Activated CD4-positive, CD25-positive, alpha-beta regulatory T cell treated with anti-CD3 and anti-CD28 coated beads, Interleukin-2, amount 50 U/mL, for 16 hours (primary cell): Measurements from ENCODE around the gene CMTM7.
"Not testable (repeated sequence)": the region's sequence is repeated elsewhere in the genome, so short reads cannot be mapped to it uniquely, and the experiment has no call there.

Experiments used
- DNase-seq: peaks from one replicate; pipeline ENCODE4 v3.0.0-alpha.2; 2020; ENCODE audit warnings: low read depth, low spot score

The CMTM7 gene

GRCh38 chr3:32459450-32459849, 67.8 kb downstream of the CMTM7 start:
- no peak for DNase-seq

GRCh38 chr3:32460031-32460749, 68.5 kb downstream of the CMTM7 start:
- DNase-seq, result peak; percentile 54

DNA sequence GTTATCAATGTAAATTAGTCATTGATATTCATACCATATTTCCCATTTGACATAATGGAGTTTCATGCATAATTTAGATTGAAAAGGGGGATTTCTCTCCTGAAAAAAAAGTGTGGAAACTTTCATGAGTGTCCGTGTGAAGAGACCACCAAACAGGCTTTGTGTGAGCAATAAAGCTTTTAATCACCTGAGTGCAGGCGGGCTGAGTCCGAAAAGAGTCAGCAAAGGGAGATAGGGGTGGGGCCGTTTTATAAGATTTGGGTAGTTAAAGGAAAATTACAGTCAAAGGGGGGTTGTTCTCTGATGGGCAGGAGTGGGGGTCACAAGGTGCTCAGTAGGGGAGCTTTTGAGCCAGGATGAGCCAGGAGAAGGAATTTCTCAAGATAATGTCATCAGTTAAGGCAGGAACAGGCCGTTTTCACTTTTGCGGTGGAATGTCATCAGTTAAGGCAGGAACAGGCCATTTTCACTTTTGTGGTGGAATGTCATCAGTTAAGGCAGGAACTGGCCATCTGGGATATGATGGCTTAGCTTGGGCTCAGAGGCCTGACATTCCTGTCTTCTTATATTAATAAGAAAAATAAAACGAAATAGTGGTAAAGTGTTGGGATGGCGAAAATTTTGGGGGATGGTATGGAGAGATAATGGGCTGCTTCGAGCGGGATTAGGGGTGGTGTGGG, 69.3 kb downstream of the CMTM7 start:
- DNase-seq, result not testable (repeated sequence)

GRCh38 chr3:32462191-32462986, 70.7 kb downstream of the CMTM7 start:
- DNase-seq, result not testable (repeated sequence)

- DNase-seq, result not testable (repeated sequence)
Observed at GRCh38 chr3:32463415-32463814, 71.8 kb downstream of the CMTM7 start.

DNA sequence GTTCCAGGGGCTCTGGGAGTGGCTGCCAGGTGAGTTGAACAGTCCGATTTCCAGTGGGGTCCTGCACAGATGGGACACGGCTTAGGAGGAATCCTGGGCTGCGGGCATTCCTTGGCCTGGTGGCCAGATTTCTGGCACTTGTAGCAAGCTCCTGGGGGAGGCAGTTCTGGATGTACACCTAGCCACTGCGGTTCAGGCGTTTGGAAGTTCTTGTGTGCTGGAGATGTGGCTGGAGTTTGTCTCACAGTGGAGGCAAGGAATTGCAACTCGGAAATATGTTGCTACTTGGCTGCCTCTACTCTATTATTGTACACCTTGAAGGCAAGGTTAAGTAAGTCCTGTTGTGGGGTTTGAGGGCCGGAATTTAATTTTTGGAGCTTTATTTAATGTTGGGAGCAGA, 73.1 kb downstream of the CMTM7 start:
- DNase-seq, result not testable (repeated sequence)

- DNase-seq, result not testable (repeated sequence)
Observed at GRCh38 chr3:32466808-32467207, 75.2 kb downstream of the CMTM7 start.

DNA sequence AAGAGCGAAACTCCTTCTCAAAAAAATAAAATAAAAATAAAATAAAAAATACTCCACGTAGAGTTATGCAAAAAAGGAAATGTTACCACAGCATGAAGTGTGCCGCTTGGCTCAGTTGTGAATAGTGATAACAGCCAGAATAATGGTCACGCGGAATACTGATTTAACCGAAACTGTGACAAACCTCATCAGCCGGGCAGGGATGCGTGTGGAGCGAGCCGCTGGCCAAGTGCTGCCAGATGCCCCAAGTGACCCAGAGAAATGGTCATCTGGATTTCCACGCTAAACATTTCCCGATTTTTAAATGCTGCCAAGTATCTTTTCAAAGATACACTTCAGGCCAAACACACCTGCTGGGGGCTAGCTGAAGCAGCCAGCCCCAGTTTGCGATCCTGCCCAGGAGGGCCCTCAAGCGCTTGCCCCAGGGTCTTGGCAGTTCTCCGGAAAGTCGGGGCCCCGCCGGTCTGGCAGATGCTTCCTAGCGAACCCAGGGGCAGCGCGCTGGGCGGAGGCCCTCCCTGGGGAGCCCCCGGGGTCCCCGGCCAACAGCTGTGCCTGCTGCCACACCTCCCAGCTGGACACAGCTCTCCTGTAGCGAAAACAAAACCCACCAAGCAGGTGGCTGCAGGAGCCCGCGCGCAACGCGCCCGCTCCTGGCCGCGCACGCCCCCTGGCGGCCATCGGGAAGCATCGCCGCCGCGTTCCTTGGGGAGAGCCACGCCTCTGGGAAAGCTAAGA, 75.8 kb downstream of the CMTM7 start:
- peak; percentile 61 for DNase-seq

- no peak for DNase-seq
Observed at GRCh38 chr3:32469151-32469874, 77.7 kb downstream of the CMTM7 start.

- DNase-seq, result no peak
Observed at GRCh38 chr3:32470362-32470761, 78.7 kb downstream of the CMTM7 start.

GRCh38 chr3:32471246-32471645, 79.6 kb downstream of the CMTM7 start:
- DNase-seq, result no peak

DNA sequence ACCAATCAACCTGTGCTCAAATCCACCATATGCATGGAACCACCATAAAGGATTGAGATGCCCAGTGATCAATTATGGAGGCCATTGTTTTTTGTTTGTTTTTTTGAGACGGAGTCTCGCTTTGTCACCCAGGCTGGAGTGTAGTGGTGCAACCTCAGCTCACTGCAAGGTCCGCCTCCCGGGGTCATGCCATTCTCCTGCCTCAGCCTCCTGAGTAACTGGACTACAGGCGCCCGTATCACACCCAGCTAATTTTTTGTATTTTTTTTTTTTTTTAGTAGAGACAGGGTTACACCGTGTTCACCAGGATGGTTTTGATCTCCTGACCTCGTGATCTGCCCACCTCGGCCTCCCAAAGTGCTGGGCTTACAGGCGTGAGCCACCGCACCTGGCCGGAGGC, 80.5 kb downstream of the CMTM7 start:
- DNase-seq, result not testable (repeated sequence)

- no peak for DNase-seq
Observed at GRCh38 chr3:32474201-32474600, 82.5 kb downstream of the CMTM7 start.

DNA sequence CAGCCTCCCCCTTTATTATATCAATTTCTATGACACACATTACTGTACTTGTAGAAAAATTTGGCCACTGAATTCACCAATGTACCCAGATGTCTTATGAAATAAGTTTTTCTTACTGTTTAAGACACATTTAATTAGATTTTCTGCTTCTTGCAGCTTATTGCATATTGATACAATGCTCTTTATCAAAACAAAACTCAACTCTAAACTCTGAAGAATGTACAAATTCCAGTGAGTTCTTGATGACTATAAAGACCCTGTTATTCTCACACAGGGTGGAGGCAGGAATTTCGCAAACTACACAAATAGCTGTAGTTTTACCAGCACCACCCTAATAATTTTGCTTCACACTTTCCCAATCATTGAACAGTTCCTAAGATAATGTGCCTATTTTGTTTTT, 89.0 kb downstream of the CMTM7 start:
- DNase-seq, result no peak

- DNase-seq, result no peak
Observed at GRCh38 chr3:32481791-32482631, 90.4 kb downstream of the CMTM7 start.

GRCh38 chr3:32482693-32483092, 91.0 kb downstream of the CMTM7 start:
- DNase-seq, result no peak

DNA sequence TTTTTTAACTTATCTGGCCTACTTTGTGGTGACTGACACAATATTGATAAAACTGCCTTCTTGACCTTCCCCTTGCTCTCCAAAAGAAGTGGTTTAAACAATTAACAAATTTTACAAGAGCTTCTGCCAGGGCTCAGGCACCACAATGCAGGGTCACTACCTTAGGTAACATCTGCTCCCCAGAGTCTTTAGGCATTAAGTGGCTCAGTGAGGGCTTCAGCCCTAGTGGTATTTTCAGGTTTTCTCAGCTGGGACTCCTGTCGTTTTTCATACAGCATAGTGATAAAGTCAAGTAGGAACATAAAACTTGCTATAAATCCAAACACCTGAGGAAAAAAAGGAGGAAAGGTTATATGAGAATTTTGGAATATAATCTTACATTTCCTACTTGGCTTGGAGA, 92.1 kb downstream of the CMTM7 start:
- no peak for DNase-seq

DNA sequence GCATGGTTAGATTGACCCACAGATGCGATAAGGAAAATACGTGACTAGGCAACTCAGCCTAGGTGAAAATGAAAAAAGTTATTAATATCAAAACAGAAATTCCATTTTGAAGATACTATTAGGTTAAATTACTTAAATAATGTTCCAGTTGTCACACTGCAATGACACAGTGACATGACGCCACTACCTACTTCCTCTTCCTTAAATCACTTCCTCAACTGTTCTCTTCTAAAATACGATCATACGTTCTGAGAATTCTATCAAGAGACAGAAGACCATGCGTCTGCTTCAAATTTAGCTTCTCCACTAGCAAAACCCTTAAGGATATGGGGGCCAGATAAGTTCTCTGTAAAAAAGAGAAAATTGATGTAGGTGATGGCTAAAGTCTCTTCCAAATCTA, 92.8 kb downstream of the CMTM7 start:
- no peak for DNase-seq

GRCh38 chr3:32487781-32488473, 96.3 kb downstream of the CMTM7 start:
- no peak for DNase-seq
